Activated CD4-positive, alpha-beta T cell treated with anti-CD3 and anti-CD28 coated beads, Interleukin-2, amount 50 U/mL, for 1 hour (primary cell): ENCODE measurements around the gene HTR4.

ENCODE experiments used
- DNase-seq: peaks from one replicate; pipeline ENCODE4 v3.0.0-alpha.2; 2020

HTR4 gene

DNA sequence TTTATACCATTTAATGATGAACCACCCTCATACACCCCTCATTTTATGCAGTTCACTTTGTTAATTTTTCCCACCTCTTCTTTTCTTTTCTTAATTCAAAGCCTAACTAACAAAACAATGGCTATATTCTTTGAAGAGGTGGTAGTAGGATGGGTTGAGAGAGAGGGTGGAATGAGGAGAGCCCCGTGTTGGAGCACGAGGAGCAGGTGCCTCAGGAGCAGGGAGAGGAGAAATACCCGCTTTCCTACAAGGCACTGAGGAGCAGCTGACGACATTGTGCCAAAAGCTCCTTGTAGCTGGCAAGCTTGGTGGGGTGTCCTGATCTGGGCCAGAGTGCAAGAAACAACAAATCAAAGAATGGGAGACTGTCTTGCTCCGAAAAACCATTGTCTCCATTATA is 129.6 kb downstream of the HTR4 start:
- no peak for DNase-seq

DNA sequence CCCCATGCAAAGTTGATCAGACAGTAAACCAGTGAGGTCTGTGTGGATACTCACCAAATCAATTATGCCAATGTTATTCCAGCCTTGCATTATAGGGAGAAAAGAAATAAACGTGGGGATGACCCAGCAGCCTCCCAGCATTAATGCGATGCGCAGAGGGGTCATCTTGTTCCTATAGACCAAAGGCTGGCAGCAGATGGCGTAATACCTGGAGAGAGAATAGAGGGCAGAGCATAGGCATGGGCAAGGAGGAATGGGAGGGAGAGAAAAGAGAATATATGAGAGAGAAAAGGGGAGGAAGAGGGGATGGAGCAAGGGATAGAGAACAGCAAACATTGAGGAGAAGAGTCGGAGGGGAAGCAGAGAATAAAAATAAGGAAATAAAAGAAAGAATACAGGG is 131.2 kb downstream of the HTR4 start:
- no peak for DNase-seq

DNA sequence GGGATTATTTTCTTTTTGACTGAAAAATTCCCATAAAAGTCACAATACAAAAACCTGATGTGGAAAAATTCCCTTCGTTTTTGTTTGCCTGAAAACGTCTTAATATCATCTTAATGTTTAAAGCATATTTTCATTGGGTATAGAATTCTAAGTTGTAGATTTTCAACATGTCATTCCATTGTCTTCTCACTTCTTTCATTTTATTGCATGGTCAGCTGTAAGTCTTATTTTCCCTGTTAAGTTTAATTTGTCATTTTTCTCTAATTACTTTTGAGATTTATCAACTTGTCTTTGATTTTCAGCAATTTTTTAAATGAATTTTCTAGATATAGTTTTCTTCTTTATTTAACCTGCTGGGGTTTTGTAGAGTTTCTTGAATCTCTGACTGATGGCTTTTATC is 138.9 kb downstream of the HTR4 start:
- no peak for DNase-seq

DNA sequence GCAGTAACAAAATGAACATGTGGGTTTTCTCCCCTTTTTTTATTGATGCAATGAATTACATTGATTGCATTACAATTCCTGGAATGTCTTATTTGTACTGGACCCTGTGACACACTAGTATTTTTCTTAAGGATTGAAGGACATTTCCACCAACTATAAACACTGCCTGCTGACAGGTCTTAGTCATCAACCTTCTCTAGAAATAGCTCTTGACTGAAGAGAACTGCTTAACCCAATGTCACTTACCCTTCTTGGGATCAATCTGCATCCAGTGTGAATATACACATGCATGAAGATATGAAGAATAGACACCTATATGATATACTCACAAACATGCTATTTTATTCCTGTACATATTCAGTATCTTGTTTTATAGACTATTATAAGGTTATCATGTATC is 140.0 kb downstream of the HTR4 start:
- DNase-seq = no peak

DNA sequence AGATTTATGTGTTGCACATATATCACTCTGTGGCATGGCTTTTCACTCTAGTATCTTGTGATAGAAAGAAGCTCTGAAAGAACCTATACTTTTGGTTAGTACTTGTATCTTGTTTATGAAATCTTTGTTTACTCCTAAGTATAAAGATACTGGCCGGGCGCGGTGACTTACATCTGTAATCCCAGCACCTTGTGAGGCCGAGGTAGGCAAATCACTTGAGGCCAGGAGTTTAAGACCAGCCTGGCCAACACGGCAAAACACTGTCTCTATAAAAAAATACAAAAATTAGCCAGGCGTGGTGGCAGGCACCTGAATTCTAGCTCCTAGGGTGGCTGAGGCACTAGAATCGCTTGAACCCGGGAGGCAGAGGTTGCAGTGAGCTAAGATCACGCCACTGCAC is 141.8 kb downstream of the HTR4 start:
- DNase-seq = no peak

DNA sequence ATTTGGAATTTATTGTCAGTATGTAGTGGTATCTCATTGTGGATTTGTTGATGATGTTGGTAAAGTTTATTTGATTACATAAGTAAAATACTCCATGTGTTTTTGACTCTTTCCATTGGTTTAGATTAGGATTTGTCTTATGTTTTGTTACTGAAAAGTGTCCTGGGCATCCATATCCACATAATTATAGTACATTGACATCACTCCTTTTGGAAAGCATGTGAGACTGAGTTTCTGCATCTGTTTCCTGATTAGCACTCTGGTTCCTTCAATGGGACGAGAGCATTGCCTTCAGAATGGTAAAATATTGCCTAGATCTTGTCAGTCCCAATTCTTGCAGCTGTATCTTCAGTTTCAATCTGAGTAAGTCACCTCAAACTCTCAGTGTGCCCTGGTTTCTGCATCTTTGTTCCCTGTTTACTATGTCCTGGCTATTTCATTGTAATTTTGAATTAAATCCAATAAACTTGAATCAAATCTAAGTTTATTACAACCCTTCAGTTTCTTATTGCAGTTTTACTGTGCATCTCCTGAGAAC is 142.4 kb downstream of the HTR4 start:
- DNase-seq = no peak

DNA sequence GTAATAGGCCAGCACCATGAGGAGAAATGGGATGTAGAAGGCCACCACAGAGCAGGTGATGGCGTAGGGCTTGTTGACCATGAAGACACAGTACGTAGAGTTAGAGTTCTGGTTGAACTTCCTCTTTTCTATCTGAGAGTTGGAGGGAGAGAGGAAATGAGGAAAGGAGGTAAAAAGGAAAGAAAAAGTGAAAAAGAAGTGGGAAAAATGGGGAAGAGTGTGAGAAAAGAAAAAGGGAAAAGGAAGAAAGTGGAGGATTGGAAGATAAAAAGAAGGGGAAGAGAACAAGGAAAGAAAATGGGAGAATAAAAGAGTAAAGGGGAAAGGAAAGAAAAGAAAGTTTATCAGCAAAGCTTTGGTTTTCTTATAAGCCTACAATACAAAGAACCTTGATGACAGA is 144.4 kb downstream of the HTR4 start:
- DNase-seq = no peak

DNA sequence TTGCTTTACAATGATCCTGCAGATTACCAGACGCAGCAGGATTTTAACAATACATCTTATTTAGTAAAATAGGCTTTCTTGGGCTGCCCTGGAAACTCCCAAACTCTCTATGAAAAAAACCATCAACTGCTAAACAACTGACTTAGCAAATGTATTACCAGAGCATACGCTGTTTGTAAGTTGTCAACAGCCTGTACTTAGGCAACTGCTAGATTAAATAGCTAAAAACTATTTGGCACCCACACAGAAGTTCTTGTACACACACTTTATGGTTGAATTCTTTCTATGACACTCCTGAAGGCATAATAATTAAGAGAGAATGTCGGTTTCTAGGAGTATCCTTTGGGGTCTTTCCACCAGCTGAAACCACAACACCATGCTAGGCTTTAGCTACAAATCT is 146.7 kb downstream of the HTR4 start:
- DNase-seq = no peak

DNA sequence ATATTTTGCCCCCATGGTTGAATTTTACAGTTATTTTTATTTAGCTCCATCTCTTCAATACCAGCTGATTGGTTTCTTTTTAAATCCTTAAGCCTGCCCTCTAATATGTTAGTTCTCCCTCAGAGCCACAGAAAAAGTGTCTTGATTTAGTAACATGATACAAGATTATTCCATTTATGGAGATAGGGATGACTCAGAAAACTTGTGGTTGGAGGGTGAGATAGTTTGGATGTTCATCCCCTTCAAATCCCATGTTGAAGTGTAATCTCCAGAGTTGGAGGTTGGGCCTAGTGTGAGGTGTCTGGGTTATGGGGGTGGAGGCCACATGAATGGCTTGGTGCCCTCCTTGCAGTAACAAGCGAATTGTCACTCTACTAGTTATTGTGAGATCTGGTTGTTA is 154.9 kb downstream of the HTR4 start:
- no peak for DNase-seq

DNA sequence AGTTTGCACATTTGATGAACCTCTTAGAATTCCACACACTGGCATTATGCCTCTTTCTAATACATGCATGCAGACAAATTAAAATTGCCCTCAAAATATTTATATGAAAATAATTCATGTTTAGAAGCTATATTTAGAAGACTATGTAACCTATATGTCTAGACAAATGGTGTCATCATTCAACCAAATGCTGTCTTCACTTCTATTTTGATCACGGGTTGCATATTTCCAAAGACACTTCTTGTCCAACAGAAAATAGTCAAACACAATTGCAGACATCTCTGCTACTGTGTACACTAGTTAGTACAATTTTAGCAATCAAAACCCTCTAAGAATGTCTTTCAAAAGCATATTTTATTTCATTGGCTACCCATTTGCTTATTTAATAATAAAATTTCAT is 156.6 kb downstream of the HTR4 start:
- no peak for DNase-seq

DNA sequence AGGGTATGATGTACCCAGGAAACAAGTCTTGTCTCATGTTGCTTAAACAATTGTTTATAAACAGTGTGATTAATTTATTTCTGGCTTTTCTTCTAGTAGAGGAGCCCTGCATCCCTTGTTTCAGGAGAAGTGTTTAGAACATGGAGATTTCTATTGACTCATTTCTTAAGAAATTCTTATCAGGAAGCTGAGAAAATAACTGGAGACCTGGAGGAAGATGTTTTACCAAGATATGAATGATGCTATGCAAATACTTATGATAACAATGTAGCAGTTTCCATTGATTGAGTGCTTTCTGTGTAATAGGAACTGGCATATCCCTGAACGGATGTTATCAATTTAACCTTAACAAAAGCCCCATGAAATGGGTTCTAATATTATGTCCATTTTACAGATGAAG is 162.0 kb downstream of the HTR4 start:
- DNase-seq = no peak

DNA sequence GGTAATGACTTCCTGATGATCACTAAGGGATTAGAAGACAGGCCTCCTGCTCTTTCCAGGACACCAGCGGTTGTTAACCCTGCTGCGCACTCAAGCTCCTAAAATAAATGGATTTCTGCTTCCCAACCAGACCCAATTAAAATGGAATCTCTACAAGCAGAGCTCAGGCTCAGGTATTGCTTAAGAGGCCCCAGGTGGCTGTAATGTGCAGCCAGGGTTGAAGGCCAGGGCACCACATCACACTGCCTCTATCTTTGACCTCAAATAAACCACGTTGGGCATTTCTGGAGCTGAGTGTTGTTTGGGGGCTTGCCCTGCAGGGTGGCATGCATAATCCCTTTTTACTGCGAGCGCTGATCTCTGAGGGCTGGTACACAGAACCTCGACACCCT is 162.5 kb downstream of the HTR4 start:
- no peak for DNase-seq

DNA sequence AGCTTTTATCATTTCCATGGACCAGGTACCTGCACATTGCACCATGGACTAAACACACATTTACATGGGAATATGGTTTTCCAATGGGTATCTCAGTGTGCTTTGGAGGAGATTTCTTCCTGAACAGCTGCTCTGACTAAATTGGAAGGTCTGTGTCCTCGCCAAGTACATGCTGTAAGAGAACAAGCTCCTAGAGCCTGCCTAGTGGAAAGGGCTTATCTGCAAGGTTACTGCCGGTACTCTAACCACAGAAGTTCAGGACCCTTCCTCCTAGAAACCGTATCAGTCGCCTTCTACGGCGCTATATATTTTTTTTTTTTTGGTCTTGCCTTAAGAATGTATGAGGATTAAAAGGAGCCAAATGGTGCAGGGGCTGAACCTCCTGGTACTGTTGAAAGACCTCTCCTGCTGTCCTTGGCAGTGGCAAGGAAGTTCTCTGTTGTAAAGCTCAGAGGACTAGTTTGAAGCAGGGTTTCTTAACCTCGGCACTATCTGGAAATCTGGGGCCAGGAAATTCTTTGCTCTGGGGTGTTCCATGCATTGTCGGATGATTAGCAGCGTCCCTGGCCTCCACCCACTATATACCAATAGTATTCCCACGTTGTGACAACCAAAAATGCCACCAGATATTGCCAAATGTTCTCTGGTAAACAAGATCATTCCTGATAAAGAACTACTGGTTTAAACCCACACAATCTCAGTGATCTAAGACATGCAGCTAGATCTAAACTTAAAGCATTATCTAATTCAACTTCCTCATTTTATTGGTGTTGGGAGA is 163.1 kb downstream of the HTR4 start:
- DNase-seq = no peak

DNA sequence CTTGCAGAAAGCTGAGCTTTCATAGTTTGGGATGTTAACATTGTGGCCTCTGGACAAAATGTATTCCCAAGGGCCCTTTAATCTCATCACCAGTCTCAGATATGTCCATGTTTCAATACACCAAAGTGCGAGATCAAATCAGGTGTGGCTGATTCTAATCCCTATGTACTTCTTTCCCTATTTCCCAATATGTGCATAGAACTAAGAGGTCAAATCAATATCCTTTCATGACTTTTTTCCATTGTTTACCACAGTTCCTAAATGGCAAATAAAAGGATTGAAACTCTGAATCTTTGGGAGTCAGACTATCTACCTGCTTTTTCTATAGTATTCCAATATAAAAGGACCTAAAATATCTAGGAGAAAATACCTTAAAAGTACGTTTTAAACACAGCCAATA is 165.6 kb downstream of the HTR4 start:
- no peak for DNase-seq

DNA sequence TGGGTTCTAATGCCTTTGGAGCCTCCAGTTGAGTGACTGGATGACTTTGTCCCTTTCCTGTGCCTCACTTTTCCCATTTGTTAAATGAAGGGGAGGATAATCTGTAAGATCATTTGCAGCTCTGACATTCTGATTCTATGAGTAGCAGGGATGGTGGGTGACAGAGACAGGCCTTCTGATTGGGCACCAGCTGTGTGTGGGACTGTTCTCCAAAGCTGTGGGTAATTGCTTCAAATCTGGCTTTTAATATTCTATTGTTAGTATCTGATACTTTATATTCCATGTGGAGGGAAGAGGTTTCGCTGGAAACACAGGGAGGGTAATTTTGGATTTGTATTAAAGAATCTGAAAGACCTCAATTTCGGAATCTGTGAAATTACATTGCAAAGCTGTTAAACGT is 167.9 kb downstream of the HTR4 start:
- no peak for DNase-seq

DNA sequence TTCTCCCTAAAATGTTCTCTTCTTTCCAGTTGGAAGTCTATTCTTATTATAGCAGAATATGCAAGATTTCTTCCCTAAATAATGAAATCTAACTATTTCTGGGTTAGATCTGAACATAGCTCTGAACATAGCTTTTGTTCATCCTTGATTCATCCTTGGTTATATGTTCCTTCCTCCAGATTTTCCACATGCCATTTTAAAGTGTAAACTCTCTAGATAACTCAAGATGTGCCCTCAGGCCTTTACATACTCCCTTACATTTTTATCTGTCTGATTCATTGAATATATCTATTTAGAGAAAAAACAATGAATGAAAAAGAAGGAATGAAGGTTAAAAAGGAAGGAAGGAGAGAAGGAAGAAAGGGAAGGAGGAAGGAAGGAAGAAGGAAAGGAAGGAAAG is 169.7 kb downstream of the HTR4 start:
- DNase-seq = no peak

DNA sequence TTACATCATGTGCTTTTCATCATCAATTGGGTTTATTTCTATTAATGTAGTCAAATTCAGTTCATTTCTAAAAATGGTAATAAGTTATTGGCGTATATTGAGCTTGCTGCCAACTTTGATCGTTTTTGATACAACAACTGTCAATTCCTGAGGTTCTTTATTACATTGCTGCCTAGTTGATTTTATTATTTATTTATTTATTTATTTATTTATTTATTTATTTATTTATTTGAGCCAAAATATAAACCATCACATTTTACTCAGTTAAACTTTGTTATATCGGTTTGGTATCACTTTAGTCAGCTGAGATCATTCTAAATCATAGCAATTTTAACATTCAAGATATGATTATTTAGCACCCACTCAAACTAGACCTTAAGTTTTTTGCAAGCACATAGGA is 170.6 kb downstream of the HTR4 start:
- DNase-seq = no peak

DNA sequence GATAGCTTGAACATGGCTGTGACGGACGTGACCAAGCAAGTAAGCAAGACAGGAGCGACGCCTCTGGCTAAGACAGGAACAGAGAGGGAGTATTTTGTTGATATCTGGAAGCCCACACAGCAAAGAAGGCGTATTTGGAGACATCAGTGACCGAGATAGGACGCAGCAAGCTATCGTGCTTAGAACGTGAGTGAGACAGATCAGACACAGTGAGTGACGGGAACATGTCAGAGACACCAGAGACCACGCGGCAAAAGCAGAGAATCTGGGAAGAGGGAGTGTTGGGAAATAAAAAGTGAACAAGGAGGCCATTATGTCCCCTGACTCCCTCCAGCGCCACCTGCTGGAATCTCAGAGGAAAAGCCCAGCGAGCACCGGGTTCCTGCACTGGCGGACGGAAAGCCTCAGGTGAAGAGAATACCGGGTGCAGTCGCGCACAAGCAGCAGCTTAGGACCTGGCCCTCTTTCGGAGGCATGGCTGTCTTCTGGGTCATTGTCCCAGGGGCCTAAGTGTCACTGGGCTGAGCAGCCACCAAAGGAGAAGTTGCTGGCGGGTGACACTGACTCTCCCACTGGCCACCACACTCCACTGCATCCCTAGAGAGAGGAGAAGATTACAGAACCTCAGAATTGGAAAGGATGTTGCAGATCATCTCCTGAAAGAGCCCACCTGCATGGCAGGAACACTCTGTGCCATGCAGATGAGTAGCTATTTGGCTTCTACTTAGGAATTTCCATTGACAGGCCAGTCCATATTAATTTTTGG is 171.4 kb downstream of the HTR4 start:
- DNase-seq = peak; percentile 54

DNA sequence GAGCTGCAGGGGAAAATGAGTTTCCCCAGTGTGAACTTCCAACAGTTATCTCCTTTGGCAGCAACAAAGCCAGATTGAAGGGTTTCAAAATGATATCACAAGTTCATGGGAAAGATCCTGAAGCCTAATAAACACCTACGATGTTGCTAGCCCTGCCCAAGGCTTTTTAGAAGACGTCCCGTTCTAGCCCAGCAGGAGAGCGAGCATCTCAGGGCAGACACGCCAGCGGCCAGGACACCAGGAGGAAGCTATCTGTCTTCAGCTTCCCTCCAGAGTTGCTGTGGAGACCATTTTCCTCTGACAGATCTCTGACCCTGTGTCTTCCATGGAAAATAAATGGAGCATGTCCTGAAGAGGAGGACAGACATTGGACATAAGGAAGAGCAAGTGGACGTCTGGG is 172.1 kb downstream of the HTR4 start:
- no peak for DNase-seq

DNA sequence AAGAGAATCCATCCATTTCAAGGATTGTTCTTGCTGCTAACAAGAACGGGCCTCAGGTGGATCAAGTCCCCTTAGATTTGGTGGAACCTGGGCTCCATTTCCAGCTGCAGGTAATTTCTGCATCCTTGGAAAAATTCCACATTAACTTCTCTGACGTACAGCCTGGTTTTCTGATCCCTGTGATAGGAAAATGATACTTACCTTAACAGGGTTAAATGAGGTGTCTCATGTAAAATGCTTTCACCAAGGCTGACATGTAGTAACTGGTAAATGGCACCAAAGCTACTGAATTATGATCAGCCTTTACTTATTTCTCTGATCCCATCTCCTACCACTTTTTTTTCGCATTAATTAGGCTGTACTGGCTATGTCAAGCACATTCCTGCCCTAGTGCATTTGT is 176.9 kb downstream of the HTR4 start:
- no peak for DNase-seq

DNA sequence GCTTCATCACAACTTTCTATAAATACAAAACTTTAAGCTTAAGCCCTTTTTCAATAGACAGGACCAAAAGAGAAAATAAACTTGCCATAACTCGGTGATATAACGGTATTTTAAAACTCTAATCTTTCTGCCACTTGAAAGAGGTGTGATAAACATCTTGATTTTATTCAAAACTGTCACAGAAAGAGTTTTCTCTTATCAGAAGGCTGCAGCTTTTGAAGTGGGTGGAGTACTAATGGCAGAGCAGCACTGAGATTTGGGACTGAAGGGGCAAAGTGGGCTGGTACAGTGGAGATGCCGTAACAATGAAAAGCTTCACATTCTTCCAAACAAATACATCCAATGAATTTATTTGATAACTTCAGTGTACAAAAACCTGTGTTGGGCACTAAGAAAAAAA is 178.0 kb downstream of the HTR4 start:
- no peak for DNase-seq

DNA sequence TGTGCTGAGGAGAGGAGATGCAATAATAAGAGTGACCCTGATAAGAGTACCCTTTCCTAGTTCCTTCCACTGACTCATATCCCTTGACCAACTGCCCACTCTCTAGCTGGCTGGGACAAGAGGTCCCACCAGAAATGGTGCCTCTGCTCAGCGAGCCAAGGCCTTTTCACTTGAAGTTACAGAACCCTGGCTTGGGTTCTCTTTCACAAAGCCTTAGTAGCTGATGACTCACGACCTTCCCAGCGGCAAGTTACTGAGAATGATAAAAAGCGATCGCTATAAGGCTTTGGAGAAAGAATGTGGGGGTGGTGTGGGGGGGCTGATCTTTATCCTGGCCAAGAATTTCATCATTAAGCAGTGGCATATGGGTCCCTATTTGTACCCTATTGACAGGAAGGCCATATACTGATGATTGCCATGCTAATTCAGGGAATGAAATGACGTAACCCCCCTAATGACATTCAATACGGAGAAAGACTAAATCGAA is 180.3 kb downstream of the HTR4 start:
- DNase-seq = no peak

DNA sequence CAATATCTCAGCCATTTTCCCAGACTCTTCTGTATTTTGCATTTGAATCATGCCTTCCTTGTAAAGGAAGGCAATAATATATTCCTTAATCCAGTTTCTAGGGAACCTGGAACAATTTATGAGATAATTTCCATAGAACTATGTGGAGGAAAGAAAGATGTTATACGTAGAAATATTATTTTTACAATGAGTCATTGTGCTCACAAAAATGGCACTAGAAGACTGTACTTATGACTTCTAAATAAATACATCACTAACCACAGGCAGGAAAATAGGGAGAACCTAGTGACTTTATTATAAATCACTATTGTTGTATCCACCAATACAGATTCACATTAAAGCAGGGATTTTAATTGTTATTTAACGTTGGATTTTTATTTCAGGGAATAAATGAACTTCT is 182.9 kb downstream of the HTR4 start:
- no peak for DNase-seq

DNA sequence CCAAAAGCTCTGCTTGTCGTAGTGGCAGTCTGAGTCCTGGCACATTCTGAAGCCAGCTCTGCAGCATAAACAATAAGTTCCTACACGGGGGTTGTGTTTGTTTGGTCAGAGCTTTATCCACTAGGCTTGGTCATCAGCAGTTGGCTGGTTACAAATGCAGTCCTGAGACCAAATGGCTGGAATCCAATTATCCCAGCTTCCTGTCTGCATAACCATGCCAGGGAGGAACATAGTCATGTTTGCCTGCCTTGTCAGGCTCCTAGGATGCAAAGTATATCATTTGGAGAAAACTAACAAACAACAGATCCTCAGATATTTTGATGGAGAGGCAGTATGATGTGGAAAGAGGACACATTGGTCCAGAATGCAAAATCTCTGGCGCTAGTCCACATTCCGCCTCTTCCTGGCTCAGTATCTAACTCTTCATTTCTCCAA is 184.8 kb downstream of the HTR4 start:
- no peak for DNase-seq
